NCI-H510A treated with DMSO at 0.1 percent for 48 hours (cell line): ENCODE results near the gene CDCA3.

Experiments
- DNase-seq: peaks from one replicate; lab custom pipeline; 2025; lab: John Stamatoyannopoulos, UW

The CDCA3 gene

GRCh38 chr12:6819106-6820030 is 31.7 kb downstream of the CDCA3 start:
- no peak for DNase-seq

DNA sequence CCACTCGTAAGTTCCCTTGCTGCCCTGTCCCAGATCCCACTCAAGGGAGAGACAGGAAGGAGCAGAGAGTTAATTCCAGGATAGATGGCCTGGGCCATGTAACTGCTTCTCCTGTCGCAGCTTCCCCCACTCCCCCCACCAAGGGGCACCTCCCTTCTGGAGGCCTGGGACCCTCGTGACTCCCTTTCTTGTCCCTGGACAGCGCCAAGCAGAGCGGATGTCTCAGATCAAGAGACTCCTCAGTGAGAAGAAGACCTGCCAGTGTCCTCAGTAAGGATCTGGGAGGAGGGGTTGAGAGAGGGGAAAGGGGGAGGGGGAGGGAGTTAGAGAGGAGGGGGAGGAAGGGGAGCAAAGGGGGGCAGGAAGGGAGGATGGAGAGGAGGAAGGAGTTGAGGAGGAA is 32.4 kb downstream of the CDCA3 start:
- no peak for DNase-seq

GRCh38 chr12:6818222-6818621 is 32.9 kb downstream of the CDCA3 start:
- no peak for DNase-seq

DNA sequence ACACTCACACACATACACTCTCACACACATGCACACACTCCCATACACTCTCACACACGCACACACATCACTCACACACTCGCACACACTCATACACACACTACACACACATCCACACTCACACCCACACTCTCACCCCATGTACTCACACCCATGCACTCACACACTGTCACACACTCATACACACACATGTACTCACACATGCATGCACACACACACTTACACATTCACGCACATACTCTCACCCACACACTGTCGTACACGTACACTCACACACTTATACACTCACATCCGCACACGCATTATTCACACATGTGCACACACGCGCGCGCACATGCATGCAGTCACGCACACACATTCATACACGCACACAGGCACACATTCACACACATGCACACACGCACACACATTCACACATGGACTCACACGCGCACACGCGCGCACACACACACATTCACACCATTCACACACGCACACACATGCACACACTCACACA is 33.4 kb downstream of the CDCA3 start:
- no peak for DNase-seq

DNA sequence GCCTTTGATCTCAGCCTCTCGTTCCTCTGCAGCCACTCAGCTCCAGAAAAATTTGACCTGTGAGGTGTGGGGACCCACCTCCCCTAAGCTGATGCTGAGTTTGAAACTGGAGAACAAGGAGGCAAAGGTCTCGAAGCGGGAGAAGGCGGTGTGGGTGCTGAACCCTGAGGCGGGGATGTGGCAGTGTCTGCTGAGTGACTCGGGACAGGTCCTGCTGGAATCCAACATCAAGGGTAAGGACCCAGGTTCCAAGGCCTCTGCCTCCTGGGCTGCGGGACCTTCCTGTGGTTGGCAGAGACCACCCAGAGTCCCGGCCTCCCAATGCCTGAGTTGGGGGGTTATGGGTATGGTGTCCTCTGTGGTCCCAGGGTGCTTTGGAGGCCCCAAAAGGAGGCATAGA is 34.0 kb downstream of the CDCA3 start:
- no peak for DNase-seq

GRCh38 chr12:6816598-6816997 is 34.5 kb downstream of the CDCA3 start:
- no peak for DNase-seq

DNA sequence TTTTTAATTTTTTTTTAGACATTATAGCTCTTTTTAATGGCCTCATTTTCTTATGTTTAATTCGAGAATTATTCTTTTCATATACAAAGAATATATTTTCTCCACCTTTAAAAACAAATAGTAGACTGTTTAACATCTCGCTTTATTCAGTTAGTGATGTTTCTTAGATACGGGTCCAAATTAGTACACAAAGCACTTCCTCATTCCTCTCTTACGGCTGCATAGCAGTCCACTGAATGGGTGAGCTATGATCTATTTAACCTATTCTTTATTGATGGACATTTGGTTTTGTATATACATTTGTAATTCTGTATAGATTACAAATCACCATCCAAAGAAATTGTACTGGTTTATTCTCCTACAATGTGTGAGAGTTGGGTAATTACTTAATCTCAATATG is 37.7 kb downstream of the CDCA3 start:
- DNase-seq, result no peak

GRCh38 chr12:6810758-6811157 is 40.3 kb downstream of the CDCA3 start:
- no peak for DNase-seq

DNA sequence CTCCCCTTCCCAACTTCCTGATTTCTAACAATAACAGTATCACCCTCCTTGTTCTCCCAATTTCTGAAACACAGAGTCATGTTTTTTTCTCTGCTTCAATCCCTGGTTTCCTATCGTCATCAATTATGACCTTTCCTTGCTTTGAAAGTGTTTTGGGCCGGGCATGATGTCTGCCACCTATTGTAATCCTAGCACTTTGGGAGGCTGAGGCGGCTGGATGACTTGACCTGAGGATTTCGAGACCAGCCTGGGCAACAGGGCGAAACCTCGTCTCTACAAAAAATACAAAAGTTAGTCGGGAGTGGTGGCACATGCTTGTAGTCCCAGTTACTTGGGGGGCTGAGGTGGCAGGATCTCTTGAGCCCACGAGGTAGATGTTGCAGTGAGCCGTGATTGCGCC is 42.0 kb downstream of the CDCA3 start:
- no peak for DNase-seq

DNA sequence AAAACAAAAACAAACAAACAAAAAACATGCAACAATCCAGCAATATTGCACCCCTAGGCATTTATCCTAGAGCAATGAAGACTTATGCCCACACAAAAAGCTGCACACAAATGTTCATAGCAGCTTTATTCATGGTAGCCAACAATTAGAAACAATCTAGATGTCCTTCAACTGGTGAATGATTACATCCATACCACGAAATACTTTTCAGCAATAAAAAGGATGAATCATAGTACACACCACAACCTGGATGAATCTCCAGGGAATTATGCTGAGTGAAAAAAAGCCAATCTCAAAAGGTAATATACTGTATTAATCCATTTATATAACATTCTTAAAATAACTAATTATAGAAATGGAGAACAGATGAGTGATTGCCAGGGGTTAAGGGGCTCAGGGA is 43.9 kb downstream of the CDCA3 start:
- no peak for DNase-seq

- no peak for DNase-seq
These were observed 51.9 kb downstream of the CDCA3 start for GRCh38 chr12:6799147-6799546.
